GM12872 (cell line): ENCODE results near the gene C1QTNF8.

ENCODE experiments used
- CTCF ChIP-seq: IDR thresholded peaks from 3 replicates; pipeline ENCODE4 v1.5.1; 2011; ENCODE audit warnings: low read depth, mild to moderate bottlenecking, low read length, moderate library complexity; ENCODE audit not compliant: insufficient read depth

The C1QTNF8 gene

GRCh38 chr16:1070084-1070863 is 25.8 kb downstream of the C1QTNF8 start:
- TF ChIP-seq CTCF: no peak

- TF ChIP-seq CTCF: no peak
Measured at GRCh38 chr16:1069154-1069553, 26.9 kb downstream of the C1QTNF8 start.

GRCh38 chr16:1068451-1068850 is 27.6 kb downstream of the C1QTNF8 start:
- no peak for TF ChIP-seq CTCF

GRCh38 chr16:1067629-1068028 is 28.4 kb downstream of the C1QTNF8 start:
- TF ChIP-seq CTCF: no peak

GRCh38 chr16:1066584-1067172 is 29.4 kb downstream of the C1QTNF8 start:
- TF ChIP-seq CTCF: no peak

- no peak for TF ChIP-seq CTCF
Measured at GRCh38 chr16:1065469-1066128, 30.4 kb downstream of the C1QTNF8 start.

GRCh38 chr16:1063728-1064127 is 32.3 kb downstream of the C1QTNF8 start:
- TF ChIP-seq CTCF: no peak
